HG02970 (cell line): ENCODE results near the gene RABL2A.
"Not testable (repeated sequence)": the region's sequence is repeated elsewhere in the genome, so short reads cannot be mapped to it uniquely, and the experiment has no call there.

Experiments used
- ATAC-seq: cut with Tn5 transposase; IDR thresholded peaks from one replicate; pipeline ENCODE4 v1.9.1; 2021; ENCODE audit warnings: mild to moderate bottlenecking, moderate library complexity, moderate number of reproducible peaks; ENCODE audit not compliant: unreplicated experiment, low FRiP score

Gene RABL2A

DNA sequence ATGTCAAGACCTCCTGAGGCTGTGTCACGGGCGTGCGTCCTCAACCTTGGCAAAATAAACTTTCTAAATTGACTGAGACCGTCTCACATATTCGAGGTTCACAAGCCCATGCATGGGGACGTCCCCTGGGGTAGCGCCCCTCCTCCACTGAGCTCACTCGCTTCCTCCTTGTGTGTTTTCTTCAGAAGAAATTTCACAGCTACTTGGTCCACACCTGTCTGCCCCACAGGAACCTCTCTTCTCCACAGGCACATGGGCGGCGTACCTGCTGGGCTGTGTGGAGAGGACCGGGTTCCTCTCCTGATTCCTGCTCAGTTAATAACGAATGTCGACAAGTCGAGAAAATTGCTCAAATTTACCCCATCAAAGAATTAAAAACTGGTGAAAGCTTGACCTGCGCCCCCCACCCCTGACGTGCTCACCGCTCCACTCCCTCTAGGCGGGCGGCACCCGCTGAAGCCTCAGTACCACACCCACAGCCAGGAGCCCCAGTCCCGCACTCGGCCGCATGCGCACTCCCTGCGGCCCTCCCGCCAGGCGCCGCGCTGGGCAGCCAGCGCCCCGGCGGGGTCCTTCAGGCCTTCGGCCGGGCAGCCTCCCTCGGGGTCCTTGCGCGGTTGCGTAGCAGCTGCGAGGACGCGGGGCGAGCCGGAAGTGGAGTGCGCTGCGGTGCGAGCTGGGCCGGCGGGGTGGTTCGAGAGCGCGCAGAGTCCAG lies at the start of gene RABL2A:
Gene RABL2A, plus strand, starts transcription at position 651 of the 715 bp plus-strand sequence. CDS start 1,341 bp downstream, outside the sequence.
- ATAC-seq, result peak; percentile 94

DNA sequence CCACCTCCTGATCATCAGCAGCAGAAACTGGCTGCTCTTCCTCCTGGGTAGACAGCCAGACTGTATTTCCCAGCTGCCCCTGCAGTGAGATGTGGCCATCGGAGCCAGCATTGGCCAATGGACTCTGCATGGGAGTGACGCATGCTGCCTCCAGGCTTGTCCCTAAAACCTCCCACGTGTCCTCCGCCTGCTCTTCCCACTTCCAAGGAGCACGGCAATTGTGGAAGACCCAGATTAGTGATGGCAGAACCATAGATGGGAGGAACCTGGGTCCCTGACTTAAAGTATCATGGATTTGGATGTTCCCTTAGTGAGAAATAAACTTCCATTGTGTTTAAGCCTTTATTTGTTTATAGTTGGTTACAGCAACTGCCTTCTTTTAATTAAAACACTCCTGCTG lies 48.6 kb upstream of the RABL2A start:
- not testable (repeated sequence) for ATAC-seq

DNA sequence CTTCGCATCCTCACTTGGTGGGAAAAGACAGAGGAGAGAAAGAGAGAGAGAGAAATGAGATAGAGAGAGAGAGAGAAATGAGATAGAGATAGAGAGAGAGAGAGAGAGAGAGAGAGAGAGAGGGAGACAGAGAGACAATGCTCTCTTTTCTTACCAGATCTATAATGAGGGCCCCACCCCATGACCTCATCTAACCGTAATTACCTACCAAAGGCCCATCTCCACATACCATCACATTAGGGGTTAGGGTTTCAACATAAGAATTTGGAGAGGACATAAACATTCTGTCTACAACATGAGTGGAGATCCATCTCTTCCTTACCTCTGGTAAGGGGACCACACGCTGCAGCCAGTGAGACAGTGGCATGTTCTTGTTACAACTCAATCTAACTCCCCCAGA lies 44.6 kb upstream of the RABL2A start:
- not testable (repeated sequence) for ATAC-seq

DNA sequence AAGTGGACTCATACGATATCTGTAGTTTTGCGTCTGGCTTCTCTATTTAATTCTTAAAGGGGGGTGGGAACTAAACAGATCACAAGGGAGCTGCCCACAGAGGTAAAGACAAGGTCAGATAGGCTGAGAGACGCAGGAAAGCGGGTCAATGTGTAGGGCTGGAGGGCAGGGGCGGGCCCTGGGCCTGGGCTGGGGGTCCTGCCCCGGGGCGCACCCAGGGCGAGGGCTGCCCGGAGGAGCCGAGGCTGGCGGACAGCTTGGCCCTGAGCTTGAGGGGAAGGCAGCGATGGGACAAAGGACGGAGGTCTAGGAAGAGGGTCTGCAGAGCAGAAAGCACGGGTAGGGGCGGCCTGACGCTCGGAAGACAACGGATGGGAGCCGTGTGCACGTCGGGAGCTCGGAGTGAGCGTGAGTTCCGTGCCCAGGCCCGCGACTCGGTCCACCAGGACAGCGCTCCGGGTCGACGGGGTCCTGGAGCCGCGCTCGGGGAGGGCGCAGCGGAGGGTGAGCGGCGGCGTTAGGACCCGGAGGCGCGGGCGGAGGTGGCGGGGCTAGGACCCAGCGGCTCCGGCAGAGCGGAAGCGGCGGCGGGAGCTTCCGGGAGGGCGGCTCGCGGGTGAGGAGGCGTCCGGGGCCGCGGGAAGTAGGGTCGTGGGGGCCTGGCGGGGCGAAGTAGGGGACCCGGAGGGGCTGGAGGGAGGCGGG lies 43.4 kb upstream of the RABL2A start:
- not testable (repeated sequence) for ATAC-seq

DNA sequence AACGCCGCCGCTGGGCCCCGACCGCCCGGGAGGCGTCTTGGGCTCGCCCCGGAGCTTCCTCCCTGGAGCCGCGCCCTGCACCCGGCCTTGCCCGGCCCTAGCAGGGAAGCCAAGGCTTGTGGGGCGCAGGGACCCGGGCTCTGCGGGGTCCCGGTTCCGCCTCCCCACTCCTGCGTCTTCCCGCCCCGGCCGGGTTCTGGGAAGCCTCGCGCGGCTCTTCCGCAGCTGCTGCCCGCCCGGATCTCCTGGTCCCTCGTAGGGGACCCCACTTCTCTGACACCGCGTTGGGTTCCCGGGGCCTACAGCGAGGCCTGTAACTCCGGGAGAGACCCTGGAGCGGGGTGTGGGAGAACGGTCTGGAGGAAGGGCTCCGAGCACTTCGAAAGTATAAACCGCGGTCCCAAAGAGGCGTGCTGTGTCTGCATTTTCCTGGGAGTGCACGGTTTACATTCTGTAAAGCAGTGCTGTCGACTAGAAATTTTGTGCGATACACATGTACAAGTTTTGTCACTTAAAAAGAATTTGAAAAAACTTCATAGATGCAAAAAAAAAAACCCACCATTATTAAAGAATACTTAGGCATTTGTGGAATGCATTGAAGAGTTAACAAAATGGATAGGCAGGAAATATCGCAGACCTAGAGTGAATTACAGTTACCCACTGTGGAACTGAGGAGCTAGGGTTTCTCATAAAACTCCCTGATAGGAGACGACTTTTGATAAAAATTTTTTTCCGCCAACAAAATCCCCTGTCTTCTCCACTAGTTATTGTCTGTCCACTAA lies 42.6 kb upstream of the RABL2A start:
- not testable (repeated sequence) for ATAC-seq

DNA sequence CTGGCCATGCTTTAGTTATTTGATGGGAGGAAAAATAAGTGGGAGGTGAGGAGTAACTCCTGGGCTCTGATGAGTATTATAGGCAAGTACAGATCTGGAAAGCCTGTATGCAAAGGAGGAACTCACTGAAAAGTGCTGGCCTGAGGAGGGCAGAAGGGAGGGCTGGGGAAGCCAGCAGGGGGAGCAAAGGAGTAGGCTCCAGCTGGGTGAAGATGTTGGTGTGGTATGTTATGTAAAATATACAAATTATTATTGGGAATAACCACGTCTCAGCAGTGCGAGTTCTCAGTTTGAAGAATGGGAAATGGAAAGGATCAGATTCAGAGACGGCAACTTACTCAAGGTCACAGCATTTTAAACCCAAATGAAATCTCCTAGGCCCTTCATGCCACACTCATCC lies 39.9 kb upstream of the RABL2A start:
- ATAC-seq, result not testable (repeated sequence)

DNA sequence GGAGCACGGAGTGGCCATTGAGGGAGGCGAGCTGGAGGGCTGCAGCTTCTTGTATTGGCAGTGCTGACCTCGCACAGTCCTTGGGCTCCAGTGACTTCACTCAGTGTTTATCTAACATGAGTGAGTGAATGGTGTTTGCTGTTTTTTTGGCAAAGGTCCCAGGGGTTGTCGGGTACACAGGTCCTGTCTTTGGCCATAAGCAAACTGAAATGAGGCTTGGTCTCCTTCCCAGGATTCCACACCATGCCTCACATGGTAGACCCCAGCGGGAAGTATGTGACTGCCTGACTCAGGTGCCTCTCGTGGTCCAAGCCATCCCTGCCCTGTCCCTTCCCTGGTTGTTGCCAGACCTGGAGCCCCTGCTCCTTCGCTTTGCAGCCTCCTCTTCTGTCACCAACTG lies 37.5 kb upstream of the RABL2A start:
- ATAC-seq, result not testable (repeated sequence)

DNA sequence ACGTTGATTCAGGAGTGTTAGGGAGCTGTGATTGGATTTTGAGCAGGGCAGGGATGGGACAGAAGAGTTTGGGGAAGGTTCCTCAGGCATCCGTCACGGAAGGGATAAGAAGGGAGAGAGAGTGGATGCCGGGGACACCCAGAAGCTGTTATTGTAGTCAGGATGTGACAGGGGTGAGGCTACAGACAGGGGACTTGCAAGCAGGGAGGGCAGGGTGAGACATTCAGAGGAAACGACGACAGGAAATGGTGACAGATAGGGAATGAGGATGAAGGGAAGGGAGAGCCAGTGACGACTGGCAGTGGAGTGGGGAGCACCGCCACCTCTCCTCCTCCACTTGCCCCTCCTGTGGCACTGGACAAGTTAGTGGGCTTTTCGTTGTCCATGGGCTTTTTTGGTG lies 35.1 kb upstream of the RABL2A start:
- not testable (repeated sequence) for ATAC-seq

DNA sequence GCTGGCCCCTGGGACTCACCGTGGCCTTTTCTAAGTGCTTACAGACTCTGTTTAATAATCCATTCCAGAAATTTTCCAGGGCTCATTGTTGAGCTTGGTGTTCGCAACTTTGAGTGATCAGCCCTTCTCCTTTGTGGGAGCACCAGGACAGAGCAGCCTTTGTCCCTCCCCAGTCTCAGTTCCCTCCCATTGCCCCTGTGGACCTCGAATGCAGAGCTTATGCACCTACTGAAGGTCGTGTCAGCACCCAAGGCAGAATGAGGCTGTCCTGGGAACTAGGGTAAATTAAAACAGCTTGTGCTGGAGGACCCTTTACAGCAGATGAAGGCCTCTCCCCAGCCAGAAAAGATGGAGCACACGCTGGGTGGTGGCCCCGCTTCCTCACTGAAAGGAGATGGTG lies 33.8 kb upstream of the RABL2A start:
- ATAC-seq, result not testable (repeated sequence)

DNA sequence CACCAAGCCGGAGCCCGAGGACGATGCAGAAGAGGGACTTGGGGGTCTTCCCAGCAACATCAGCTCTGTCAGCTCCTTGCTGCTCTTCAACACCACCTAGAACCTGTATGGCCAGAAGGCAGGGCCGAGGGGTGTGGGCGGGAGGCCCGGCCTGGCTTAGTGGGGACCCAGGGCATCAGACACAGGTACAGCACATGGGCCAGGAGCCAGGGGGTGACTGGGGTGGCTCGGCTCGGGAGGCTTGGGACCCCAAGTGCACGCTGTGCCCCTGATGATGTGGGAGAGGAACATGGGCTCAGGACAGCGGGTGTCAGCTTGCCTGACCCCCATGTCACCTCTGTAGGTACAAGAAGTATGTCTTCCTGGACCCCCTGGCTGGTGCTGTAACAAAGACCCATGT lies 31.3 kb upstream of the RABL2A start:
- not testable (repeated sequence) for ATAC-seq

DNA sequence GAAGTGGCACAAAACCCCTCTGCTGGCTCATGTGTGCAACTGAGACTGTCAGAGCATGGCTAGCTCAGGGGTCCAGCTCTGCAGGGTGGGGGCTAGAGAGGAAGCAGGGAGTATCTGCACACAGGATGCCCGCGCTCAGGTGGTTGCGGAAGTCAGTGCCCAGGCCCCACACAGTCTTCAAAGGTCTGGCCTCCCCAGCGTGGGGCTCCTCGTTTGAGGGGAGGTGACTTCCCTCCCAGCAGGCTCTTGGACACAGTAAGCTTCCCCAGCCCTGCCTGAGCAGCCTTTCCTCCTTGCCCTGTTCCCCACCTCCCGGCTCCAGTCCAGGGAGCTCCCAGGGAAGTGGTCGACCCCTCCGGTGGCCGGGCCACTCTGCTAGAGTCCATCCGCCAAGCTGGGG lies 29.9 kb upstream of the RABL2A start:
- not testable (repeated sequence) for ATAC-seq

DNA sequence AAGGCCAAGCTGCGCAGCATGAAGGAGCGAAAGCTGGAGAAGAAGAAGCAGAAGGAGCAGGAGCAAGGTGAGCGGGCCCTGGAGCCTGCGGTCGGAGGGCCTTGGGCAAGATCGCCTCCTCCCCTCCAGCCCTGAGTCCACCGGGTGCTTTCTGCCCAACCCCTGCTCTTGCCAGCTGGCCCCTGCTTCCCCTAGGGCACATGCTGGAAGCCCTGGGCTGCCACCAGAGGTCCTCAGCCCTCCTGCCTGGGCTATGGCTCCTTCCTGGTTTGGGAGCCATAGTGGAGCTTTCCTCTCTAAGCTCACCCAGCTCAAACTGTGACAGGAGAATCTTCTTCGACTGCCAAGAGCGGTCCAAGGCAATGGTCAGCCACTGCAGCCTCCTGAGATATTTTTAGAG lies 29.5 kb upstream of the RABL2A start:
- not testable (repeated sequence) for ATAC-seq

DNA sequence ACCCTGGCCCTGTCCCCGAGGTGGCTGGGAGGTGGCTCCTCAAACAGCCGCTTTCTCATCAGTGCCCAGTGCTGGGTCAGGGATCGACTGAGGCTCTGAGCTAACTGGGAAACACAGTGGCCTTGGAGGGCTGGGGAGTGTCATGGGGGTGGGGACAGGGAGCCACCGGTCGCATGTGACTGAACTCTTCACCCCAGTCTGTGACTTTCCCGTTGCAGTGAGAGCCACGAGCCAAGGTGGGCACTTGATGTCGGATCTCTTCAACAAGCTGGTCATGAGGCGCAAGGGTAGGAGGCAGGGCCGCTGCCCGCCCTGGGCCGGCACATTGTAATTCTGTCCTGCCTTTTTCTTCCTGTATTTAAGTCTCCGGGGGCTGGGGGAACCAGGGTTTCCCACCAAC lies 28.9 kb upstream of the RABL2A start:
- ATAC-seq, result not testable (repeated sequence)

DNA sequence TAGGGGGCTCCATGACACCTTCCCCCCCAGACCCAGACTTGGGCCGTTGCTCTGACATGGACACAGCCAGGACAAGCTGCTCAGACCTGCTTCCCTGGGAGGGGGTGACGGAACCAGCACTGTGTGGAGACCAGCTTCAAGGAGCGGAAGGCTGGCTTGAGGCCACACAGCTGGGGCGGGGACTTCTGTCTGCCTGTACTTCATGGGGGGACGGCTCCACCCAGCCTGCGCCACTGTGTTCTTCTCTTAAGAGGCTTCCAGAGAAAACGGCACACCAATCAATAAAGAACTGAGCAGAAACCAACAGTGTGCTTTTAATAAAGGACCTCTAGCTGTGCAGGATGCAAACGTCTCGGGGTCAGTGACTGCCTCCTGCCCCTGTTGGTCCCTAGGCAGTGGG lies 28.3 kb upstream of the RABL2A start:
- ATAC-seq, result not testable (repeated sequence)

DNA sequence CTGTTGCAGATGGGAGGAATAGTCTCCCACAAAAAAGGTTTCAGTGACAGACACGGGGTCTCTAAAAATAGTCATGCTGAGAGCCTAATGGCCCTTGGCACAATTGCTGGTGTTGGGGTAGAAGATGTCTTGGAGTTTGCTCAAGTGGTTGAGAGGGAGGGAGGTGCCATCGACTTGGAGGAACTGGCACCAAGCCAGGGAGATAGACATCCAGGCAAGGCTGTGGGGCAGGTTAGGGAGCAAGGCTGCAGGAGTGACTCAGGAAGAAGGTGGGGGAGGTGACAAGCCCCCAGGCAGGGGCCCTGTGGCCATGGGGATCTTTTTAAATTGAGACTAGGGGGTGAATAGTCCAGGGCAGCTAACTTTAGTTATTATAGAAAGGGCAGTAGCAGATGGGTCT lies 27.9 kb upstream of the RABL2A start:
- not testable (repeated sequence) for ATAC-seq

DNA sequence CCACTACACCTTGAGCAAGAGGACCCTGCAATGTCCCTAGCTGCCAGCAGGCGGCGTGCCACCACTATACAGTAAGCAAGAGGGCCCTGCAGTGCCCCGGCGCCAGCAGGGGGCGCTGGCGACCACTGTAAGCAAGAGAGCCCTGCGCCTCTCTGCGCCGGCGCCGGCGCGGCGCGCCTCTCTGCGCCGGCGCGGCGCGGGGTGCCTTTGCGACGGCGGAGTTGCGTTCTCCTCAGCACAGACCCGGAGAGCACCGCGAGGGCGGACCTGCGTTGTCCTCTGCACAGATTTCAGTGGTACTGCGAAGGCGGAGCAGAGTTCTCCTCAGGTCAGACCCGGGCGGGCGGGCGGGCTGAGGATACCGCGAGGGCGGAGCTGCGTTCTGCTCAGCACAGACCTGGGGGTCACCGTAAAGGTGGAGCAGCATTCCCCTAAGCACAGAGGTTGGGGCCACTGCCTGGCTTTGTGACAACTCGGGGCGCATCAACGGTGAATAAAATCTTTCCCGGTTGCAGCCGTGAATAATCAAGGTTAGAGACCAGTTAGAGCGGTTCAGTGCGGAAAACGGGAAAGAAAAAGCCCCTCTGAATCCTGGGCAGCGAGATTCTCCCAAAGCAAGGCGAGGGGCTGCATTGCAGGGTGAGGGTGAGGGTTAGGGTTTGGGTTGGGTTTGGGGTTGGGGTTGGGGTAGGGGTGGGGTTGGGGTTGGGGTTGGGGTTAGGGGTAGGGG lies 24.9 kb upstream of the RABL2A start:
- ATAC-seq, result not testable (repeated sequence)

DNA sequence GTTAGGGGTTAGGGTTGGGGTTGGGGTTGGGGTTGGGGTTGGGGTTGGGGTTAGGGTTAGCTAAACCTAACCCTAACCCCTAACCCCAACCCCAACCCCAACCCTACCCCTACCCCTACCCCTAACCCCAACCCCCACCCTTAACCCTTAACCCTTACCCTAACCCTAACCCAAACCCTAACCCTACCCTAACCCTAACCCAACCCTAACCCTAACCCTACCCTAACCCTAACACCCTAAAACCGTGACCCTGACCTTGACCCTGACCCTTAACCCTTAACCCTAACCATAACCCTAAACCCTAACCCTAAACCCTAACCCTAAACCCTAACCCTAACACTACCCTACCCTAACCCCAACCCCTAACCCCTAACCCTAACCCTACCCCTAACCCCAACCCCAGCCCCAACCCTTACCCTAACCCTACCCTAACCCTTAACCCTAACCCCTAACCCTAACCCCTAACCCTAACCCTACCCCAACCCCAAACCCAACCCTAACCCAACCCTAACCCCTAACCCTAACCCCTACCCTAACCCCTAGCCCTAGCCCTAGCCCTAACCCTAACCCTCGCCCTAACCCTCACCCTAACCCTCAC lies 24.1 kb upstream of the RABL2A start:
- no peak for ATAC-seq

DNA sequence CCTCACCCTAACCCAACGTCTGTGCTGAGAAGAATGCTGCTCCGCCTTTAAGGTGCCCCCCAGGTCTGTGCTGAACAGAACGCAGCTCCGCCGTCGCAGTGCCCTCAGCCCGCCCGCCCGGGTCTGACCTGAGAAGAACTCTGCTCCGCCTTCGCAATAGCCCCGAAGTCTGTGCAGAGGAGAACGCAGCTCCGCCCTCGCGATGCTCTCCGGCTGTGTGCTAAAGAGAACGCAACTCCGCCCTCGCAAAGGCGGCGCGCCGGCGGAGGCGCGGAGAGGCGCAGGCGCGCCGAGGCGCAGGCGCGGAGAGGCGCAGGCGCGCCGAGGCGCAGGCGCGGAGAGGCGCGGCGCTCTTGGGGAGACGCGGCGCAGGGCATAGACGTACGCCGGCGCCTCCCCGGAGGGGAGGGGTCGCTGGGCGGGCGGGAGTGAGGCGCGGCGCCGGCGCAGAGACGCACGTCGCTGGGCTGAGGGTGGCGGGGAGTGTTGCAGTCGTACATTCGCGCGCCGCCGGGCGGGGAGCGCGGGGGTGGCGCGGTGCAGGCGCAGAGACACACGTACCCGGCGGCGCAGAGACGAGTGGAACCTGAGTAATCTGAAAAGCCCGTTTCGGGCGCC lies 23.5 kb upstream of the RABL2A start:
- ATAC-seq, result peak; percentile 86

DNA sequence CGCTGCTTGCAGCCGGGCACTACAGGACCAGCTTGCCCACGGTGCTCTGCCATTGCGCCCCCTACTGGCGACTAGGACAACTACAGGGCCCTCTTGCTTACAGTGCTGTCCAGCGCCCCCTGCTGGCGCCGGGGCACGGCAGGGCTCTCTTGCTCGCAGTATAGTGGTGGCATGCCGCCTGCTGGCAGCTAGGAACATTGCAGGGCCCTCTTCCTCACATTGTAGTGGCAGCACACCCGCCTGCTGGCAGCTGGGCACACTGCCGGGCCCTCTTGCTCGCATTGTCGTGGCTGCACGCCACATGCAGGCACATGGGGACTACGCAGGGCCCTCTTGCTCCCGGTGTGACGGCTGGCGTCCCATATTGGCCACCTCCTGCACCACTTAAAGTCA lies 23.0 kb upstream of the RABL2A start:
- not testable (repeated sequence) for ATAC-seq

DNA sequence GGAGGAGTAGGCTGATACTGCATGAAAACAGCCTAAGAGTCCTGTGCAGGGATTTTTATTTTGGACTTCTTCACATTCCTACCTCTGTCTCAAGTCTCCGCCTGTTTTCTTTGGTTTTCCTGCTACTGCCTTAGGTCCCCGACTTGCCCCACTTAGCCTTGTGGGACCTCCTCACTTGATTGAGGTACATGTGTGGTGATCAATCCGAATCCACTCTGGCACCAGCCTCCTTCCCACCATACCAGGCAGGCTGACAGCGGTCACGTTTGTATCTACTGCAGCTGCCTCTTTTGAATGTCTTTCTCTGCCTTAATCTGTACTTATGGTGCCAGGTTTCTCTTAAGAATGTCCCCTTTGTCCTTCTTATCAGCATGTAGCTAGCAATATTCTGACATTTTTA lies 22.4 kb upstream of the RABL2A start:
- not testable (repeated sequence) for ATAC-seq
